Hematopoietic multipotent progenitor cell treated with erythropoietin and hydrocortisone succinate and interleukin-3 and kit ligand, for 15 days (in vitro differentiated cells): ENCODE results near the gene TSLP.

Experiments
- DNase-seq: peaks from one replicate; pipeline ENCODE4 v3.0.0-alpha.2; 2015; ENCODE audit warnings: low spot score

The TSLP gene

DNA sequence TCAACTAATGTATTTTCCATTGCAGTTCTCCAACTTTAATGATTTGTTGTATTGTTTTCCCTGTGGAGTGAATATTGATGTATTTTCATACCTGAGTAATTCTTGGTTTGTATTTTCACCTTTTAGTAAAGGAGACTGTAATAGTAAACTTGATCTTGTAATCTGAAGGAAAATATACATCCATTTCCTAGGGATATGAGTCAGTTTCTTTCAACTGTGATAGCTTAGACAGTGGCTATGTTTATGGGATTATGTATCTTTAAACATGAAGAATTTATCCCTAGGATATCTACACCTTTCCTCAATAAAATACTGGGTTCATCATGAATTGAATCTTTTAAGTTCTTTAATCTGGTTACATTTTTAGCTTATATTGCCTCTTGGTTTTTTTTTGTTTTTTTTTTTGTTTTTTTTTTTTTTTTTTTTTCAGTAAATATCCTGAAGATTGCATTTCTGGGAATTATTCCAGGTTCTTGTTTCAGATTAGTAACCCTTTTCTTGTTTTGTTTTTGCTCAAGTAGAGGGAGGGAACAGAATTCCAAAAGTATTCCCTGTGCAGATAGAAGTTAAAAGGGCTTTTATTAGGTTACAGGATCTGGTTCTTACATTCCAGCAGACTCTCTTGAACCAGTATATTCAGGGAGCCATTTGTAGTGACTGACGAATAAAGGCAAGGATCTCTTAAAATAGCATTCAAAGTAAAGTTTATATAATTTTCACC, 27.7 kb downstream of the TSLP start:
- DNase-seq: no peak

- no peak for DNase-seq
Observed at GRCh38 chr5:111106320-111106948, 34.9 kb downstream of the TSLP start.

DNA sequence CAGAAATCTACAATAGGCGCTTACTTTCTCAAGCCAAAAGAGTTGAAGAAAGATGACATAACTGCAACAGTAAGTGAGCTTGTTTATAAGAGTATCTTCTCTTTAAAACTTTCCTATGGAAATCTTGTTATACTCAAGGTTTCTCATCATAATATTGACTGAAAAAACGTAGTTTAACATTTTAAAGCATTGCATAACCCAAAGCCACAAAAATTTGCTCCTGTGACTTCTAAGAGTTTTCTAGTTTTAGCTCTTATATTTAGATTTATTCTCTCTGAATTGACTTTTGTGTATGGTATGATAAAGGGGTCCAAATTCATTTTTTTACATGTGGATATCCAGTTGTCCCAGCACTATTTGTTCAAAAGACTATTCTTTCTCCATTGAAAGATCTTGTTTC, 35.9 kb downstream of the TSLP start:
- DNase-seq: no peak

- no peak for DNase-seq
Observed at GRCh38 chr5:111111956-111112355, 40.4 kb downstream of the TSLP start.

- DNase-seq: no peak
Observed at GRCh38 chr5:111113678-111114077, 42.2 kb downstream of the TSLP start.

DNA sequence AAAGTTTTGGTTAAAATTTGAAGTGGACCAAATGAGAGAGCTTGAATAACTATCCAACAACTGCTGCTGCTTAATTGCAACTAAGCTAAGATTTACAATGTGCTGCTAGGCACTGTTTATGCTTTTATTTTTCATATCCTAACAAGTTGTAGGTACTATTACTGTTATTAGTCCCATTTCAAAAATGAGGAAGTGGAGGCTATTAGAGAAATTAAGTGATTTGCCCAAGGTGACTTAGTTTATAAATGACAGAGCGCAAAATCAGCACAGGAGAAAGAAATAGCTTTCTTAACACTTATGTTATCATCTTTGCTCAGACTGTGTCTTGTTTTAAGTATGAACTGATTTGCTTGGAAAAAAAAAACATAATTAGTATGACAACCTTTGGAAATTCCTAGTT, 43.7 kb downstream of the TSLP start:
- DNase-seq: no peak

- DNase-seq: no peak
Observed at GRCh38 chr5:111116550-111116949, 45.0 kb downstream of the TSLP start.

DNA sequence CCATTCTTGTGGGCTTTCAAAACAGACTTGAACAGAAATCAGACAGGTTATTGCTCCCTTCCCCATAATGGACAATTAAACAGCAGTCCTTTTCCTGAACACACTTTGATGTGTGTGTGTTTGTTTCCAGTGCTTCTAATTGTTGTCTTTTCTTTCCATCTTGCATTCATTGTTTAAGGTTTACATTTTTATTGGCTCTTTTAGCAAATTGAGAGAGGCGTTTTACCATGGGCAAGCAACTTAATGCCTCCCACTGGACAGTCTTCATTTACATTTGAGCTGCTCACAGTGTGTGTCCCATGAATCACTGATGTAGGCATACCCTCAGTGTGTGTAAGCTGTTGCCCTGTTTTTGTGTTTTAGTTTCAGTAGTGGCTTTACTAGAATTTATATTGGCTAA, 45.6 kb downstream of the TSLP start:
- DNase-seq: no peak

DNA sequence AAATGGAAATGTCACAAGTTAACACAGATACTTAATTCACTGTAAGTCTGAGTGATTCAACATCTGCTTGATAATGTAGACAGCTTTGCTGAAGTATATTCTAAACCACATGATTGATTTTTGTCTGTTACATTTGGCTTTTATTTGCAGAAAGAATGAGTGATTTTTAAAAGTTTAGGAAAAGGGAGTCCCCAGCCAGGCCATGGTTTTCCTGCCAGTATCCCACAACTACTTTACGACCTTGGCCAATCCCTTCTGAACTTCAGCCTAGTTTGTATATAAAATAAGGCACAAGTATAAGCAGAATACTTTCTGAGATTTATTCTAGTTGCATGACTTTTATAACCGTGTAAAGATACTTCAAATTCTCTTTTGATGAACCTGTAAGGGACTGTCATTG, 47.7 kb downstream of the TSLP start:
- no peak for DNase-seq

GRCh38 chr5:111119856-111120255, 48.3 kb downstream of the TSLP start:
- no peak for DNase-seq

DNA sequence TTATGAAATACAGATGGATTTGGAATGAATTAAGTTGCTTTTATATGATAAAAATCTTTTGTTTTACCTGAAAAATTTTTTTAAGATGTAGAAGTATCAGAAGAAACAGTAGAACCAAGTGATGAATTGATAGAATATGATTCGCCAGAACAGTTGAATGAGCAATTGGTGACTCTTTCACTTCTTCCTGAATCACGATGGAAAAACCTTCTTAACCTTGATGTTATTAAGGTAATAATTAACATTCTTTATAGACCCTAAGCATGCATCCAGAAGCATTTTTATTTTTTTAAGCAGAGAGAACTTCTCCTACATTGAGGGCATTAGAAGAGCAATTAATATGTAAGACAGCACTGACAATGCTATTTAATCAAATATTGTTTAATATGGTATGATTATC, 49.4 kb downstream of the TSLP start:
- DNase-seq: no peak

DNA sequence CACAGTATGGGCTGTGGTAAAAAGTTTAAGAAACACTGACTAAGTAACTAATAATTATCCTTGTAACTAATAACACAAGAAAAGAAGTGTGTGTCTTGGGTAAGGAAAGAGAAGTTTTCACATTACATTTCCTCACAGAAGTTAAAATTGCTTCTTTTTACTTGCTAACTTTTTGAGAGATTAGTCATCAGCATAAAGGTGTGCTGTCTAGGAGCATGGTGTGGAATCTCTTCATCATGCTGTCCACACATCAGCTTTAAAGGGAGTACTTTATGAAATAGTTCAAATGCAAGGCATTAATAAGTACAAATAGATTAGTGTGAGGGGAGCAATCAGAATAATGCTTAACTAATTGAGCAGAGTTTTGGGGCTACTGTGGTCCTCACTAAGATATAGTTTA, 50.4 kb downstream of the TSLP start:
- no peak for DNase-seq

DNA sequence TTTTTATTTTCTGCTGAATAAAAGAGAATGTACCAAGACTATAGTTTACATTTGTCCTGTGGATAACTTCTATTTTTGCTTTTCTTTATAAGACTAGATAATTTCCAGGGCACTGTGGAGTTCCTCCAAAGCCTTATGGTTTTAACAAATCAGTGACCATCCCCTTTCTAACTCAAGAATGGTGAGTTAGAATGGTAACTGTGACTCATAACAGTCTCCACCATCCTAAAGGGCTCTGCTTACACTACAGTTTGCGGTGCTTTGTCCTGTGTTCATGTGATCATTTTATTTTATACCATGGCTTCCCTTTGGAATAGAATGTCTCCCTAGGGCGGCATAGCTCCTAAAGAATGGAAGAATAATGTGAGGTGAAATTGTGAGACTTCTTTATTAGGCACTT, 50.9 kb downstream of the TSLP start:
- no peak for DNase-seq

GRCh38 chr5:111124793-111125192, 53.3 kb downstream of the TSLP start:
- DNase-seq: no peak

- no peak for DNase-seq
Observed at GRCh38 chr5:111126896-111127295, 55.4 kb downstream of the TSLP start.
